Ishikawa (cell line): ENCODE data around the gene TTC27.

ENCODE experiments used
- CEBPB ChIP-seq: IDR thresholded peaks from 2 replicates; pipeline ENCODE4 v1.6.1; 2012
- EGR1 ChIP-seq: IDR thresholded peaks from 2 replicates; pipeline ENCODE4 v1.6.1; 2012
- EP300 ChIP-seq: IDR thresholded peaks from 2 replicates; pipeline ENCODE4 v1.6.1; 2012; ENCODE audit warnings: borderline replicate concordance
- FOXM1 ChIP-seq: IDR thresholded peaks from 2 replicates; pipeline ENCODE4 v1.6.1; 2012; ENCODE audit warnings: low read depth, borderline replicate concordance
- REST ChIP-seq: IDR thresholded peaks from 2 replicates; pipeline ENCODE4 v1.6.1; 2012; ENCODE audit warnings: low read depth, mild to moderate bottlenecking
- TAF1 ChIP-seq: IDR thresholded peaks from 2 replicates; pipeline ENCODE4 v1.6.1; 2012; ENCODE audit warnings: low read depth, mild to moderate bottlenecking
- TEAD4 ChIP-seq: IDR thresholded peaks from 2 replicates; pipeline ENCODE4 v1.6.1; 2012
- YY1 ChIP-seq: IDR thresholded peaks from 2 replicates; pipeline ENCODE4 v1.6.1; 2012; ENCODE audit warnings: low read depth

DNA sequence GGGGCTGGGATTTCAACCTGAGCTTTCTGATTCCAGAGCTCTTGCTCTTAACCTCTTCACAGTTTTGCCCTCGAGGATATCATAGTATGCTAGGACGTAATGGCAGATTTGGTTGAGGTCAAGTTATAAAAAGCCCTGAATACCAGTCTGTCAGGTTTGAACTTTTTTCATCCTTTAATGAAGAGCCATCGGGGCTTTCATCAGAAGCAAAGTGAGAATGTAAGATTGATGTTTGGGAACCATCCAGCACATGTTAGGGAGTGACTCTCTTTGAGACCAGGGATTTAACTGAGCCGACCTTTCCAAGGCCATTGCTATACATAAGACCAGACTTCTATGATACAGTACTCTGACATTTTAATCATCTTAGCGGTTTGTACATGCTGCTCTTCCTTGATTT, 142.5 kb downstream of the TTC27 start:
- TF ChIP-seq TAF1 (no peak), EP300 (no peak), REST (no peak), CEBPB (no peak), EGR1 (no peak), YY1 (no peak), TEAD4 (no peak), FOXM1 (no peak)
